ENCODE measurements around the gene CEP85L.

- TF ChIP-seq, protein P1, sequence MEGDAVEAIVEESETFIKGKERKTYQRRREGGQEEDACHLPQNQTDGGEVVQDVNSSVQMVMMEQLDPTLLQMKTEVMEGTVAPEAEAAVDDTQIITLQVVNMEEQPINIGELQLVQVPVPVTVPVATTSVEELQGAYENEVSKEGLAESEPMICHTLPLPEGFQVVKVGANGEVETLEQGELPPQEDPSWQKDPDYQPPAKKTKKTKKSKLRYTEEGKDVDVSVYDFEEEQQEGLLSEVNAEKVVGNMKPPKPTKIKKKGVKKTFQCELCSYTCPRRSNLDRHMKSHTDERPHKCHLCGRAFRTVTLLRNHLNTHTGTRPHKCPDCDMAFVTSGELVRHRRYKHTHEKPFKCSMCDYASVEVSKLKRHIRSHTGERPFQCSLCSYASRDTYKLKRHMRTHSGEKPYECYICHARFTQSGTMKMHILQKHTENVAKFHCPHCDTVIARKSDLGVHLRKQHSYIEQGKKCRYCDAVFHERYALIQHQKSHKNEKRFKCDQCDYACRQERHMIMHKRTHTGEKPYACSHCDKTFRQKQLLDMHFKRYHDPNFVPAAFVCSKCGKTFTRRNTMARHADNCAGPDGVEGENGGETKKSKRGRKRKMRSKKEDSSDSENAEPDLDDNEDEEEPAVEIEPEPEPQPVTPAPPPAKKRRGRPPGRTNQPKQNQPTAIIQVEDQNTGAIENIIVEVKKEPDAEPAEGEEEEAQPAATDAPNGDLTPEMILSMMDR (conservative IDR thresholded peaks at IDR 0.05 in 1 of 2, IDR thresholded peaks at IDR 0.05 in 1 of 2; ENCODE audit: low read depth in 1 of 2, low read length in 2 of 2): no peak
- TF ChIP-seq EZH2 (IDR thresholded peaks at IDR 0.05; ENCODE audit: low read length, missing control alignments): no peak
These were observed 8.8 kb upstream of the CEP85L start for GRCh38 chr6:118660218-118660569.

Data from fibroblast of lung (primary cell).